Astrocyte of the cerebellum (primary cell): ENCODE data around the gene PPM1D.
A peak's percentile ranks its signal among the peaks of the same experiment; 100 is the strongest.

Source experiments
- DNase-seq: peaks from one replicate; pipeline ENCODE4 v3.0.0-alpha.2; 2011; ENCODE audit warnings: low read depth
- H3K4me3 ChIP-seq: 2 replicates; pipeline ENCODE4 v1.5.1; 2011; ENCODE audit warnings: mild to moderate bottlenecking, low read depth, low read length, moderate library complexity
- in situ Hi-C: cut with HindIII; loops from 2 replicates; pipeline ENCODE4 v1.10.0; 2017; ENCODE audit warnings: low sequenced_read_pairs
- TF ChIP-seq, protein P1 (sequence below): IDR thresholded peaks from 2 replicates; pipeline ENCODE4 v1.5.1; 2012; ENCODE audit warnings: low read length, low read depth, moderate library complexity, mild to moderate bottlenecking; ENCODE audit errors: missing control alignments

Gene PPM1D

GRCh38 chr17:60641810-60642220 lies 41.8 kb downstream of the PPM1D start:
- no peak overlapping the region for H3K4me3 ChIP-seq
- peak; percentile 64 for DNase-seq
- TF ChIP-seq, protein P1, sequence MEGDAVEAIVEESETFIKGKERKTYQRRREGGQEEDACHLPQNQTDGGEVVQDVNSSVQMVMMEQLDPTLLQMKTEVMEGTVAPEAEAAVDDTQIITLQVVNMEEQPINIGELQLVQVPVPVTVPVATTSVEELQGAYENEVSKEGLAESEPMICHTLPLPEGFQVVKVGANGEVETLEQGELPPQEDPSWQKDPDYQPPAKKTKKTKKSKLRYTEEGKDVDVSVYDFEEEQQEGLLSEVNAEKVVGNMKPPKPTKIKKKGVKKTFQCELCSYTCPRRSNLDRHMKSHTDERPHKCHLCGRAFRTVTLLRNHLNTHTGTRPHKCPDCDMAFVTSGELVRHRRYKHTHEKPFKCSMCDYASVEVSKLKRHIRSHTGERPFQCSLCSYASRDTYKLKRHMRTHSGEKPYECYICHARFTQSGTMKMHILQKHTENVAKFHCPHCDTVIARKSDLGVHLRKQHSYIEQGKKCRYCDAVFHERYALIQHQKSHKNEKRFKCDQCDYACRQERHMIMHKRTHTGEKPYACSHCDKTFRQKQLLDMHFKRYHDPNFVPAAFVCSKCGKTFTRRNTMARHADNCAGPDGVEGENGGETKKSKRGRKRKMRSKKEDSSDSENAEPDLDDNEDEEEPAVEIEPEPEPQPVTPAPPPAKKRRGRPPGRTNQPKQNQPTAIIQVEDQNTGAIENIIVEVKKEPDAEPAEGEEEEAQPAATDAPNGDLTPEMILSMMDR = peak; percentile 56
- in situ Hi-C loops = no loop called here

GRCh38 chr17:60645918-60646523 lies 46.0 kb downstream of the PPM1D start:
- no peak for DNase-seq
- TF ChIP-seq, protein P1 = no peak
- in situ Hi-C loops = no loop called here
- H3K4me3 ChIP-seq = no peak overlapping the region

DNA sequence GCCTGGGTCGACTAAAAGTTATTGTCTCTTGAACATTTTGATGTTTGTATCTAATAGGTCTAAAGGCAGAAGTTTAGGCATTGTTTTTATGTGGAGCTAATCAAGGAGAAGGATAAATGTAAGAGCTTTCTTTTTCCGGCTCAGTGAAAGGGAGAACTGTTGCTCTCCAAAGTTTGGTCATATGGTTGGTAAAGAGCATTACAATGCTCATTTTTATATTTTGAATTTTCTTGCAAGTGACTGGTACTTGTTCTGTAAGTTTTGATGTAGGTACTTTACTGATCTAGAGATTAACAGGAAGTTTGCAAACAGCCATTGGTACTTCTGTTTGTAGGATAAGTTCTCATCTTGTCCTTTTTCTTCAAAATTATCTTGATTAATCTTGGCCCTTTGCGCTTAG lies 46.7 kb downstream of the PPM1D start:
- H3K4me3 ChIP-seq = no peak overlapping the region
- TF ChIP-seq, protein P1 = no peak
- in situ Hi-C loops = no loop called here
- no peak for DNase-seq

DNA sequence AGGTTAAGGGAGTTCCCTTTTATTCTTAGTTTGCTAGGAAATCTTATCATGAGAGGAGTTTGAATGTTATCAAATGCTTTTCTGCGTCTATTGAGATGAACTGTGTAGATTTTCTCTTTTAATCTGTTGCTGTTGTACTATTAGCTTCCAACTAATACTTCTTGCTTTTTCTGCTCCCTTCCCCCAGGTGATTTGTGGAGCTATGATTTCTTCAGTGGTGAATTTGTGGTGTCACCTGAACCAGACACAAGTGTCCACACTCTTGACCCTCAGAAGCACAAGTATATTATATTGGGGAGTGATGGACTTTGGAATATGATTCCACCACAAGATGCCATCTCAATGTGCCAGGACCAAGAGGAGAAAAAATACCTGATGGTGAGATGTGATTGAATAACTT lies 47.7 kb downstream of the PPM1D start:
- in situ Hi-C loops = no loop called here
- no peak overlapping the region for H3K4me3 ChIP-seq
- TF ChIP-seq, protein P1 = no peak
- no peak for DNase-seq

- no peak for DNase-seq
- TF ChIP-seq, protein P1 = no peak
- in situ Hi-C loops = no loop called here
- H3K4me3 ChIP-seq = no peak overlapping the region
These were observed 52.7 kb downstream of the PPM1D start for GRCh38 chr17:60652454-60653247.

DNA sequence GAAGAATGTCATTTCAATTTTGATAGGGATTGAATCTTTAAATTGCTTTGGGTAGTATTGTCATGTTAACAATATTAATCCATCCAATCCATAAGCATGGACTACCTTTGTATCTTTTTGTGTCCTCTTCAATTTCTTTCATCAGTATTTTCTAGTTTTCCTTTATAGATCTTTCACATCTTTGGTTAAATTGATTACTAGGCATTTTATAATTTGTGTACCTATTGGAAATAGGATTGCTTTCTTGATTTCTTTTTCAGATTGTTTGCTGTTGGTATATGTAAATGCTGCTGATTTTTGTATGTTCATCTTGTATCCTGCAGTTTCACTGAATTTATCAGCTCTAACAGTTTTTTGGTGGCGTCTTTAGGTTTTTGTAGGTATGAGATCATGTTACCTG lies 53.6 kb downstream of the PPM1D start:
- TF ChIP-seq, protein P1 = no peak
- in situ Hi-C loops = no loop called here
- DNase-seq = no peak
- H3K4me3 ChIP-seq = no peak overlapping the region
